ENCODE measurements around the gene NOP56. TPM values are rescaled to one million over a fixed set of nuclear protein-coding genes. Genes with fewer than 3 reads are reported as not detected.

Gene NOP56
- total and polyA plus RNA-seq, 2 experiments from 2014 or later = 123 to 149 TPM

- Histone ChIP-seq H3K9me3 (ENCODE audit: low read depth) (no peaks in the 10 kb centered on the region), H4K20me1 (ENCODE audit: insufficient read depth) (no peaks in the 10 kb centered on the region), H3K36me3 (ENCODE audit: low read depth) (no peaks in the 10 kb centered on the region), H3K79me2 (ENCODE audit: insufficient read depth) (no peaks in the 10 kb centered on the region), H2AFZ (no peak overlapping the region), H3K4me3 (no peak overlapping the region), H3K27me3 (replicated peaks; ENCODE audit: insufficient read depth) (peaks cover 48% of the 10 kb centered on the region), H3F3A (ENCODE audit: insufficient read depth) (0 out of 2 replicates have a peak, but pooled peaks cover 3% of the 10 kb centered on the region), H3K9ac (no peak overlapping the region), H3K9me2 (ENCODE audit: insufficient read depth) (no peaks in the 10 kb centered on the region), H3K27ac (no peak overlapping the region), H3K4me2 (ENCODE audit: unreplicated experiment) (no peak overlapping the region), H3K4me1 (ENCODE audit: insufficient read depth) (no peaks in the 10 kb centered on the region)
- WGBS, 2 experiments (ENCODE audit: low coverage in 1 of 2, low lambda C conversion rate in 2 of 2, missing lambda C conversion rate in 2 of 2) = 52 to 60% methylated on average over 3 of the region's 3 CpGs
- TF ChIP-seq EZH2phosphoT487 (IDR thresholded peaks at IDR 0.05; ENCODE audit: insufficient read depth, low read depth) = no peak
- TF ChIP-seq EZH2 (IDR thresholded peaks at IDR 0.05; ENCODE audit: insufficient read depth, poor library complexity, severe bottlenecking) = no peak
- peak; percentile 19 for DNase-seq
- in situ Hi-C loops (cut with MboI) = no loop called here
Measured at GRCh38 chr20:2619961-2620595, 32.4 kb upstream of the NOP56 start.

- H3K4me1 ChIP-seq (ENCODE audit: insufficient read depth) = 0 out of 2 replicates have a peak, but pooled peaks cover 8% of the 10 kb centered on the region
- no peak overlapping the region for H3K4me3 ChIP-seq
- DNase-seq = no peak
- H3K9ac ChIP-seq = no peak overlapping the region
- H3K27ac ChIP-seq = no peak overlapping the region
- no peak for TF ChIP-seq EZH2phosphoT487 (IDR thresholded peaks at IDR 0.05; ENCODE audit: insufficient read depth, low read depth)
- no peak for TF ChIP-seq EZH2 (IDR thresholded peaks at IDR 0.05; ENCODE audit: insufficient read depth, poor library complexity, severe bottlenecking)
- H3K4me2 ChIP-seq (ENCODE audit: unreplicated experiment) = no peak overlapping the region
- in situ Hi-C loops (cut with MboI) = no loop called here
- H3K9me3 ChIP-seq (ENCODE audit: low read depth) = no peaks in the 10 kb centered on the region
- no peaks in the 10 kb centered on the region for H3K79me2 ChIP-seq (ENCODE audit: insufficient read depth)
- peaks cover 22% of the 10 kb centered on the region for H3F3A ChIP-seq (ENCODE audit: insufficient read depth)
- peaks cover 26% of the 10 kb centered on the region; the same call in 1 of the 2 replicates for H3K27me3 ChIP-seq (replicated peaks; ENCODE audit: insufficient read depth)
- 14 to 15% methylated on average over 4 of the region's 4 CpGs for WGBS, 2 experiments (ENCODE audit: low coverage in 1 of 2, low lambda C conversion rate in 2 of 2, missing lambda C conversion rate in 2 of 2)
- H2AFZ ChIP-seq = no peak overlapping the region
- no peaks in the 10 kb centered on the region for H4K20me1 ChIP-seq (ENCODE audit: insufficient read depth)
- H3K36me3 ChIP-seq (ENCODE audit: low read depth) = no peaks in the 10 kb centered on the region
- H3K9me2 ChIP-seq (ENCODE audit: insufficient read depth) = no peaks in the 10 kb centered on the region
Measured at GRCh38 chr20:2624190-2624589, 28.2 kb upstream of the NOP56 start.

DNA sequence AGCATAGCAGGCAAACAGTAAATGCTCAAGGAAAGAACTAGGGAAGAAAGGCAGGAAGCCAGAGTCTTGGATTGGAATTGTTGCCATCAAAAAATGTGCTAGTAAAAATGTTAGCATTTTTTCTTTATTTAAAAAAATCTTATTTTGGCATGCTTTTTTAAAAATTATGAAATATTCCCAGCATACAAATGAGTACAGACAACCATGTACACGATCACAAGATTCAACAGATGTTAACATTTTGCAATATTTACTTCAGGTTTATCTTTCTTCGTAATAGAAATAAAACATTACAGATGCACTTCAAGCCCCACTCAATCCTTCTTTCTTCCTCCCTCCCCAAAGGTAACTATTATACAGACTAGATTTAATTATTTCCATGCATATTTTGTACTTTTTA is 27.4 kb upstream of the NOP56 start:
- WGBS, 2 experiments (ENCODE audit: low coverage in 1 of 2, low lambda C conversion rate in 2 of 2, missing lambda C conversion rate in 2 of 2) = 14 to 15% methylated on average over 2 of the region's 2 CpGs
- H3K4me1 ChIP-seq (ENCODE audit: insufficient read depth) = 0 out of 2 replicates have a peak, but pooled peaks cover 8% of the 10 kb centered on the region
- TF ChIP-seq EZH2phosphoT487 (IDR thresholded peaks at IDR 0.05; ENCODE audit: insufficient read depth, low read depth) (no peak), EZH2 (IDR thresholded peaks at IDR 0.05; ENCODE audit: insufficient read depth, poor library complexity, severe bottlenecking) (no peak)
- no peak overlapping the region for H3K27ac ChIP-seq
- H3K9ac ChIP-seq = no peak overlapping the region
- no peaks in the 10 kb centered on the region for H3K79me2 ChIP-seq (ENCODE audit: insufficient read depth)
- H3K36me3 ChIP-seq (ENCODE audit: low read depth) = no peaks in the 10 kb centered on the region
- no peak overlapping the region for H3K4me2 ChIP-seq (ENCODE audit: unreplicated experiment)
- no peak for DNase-seq
- no peak overlapping the region for H2AFZ ChIP-seq
- no peaks in the 10 kb centered on the region for H3K9me3 ChIP-seq (ENCODE audit: low read depth)
- H3K9me2 ChIP-seq (ENCODE audit: insufficient read depth) = no peaks in the 10 kb centered on the region
- in situ Hi-C loops (cut with MboI) = no loop called here
- peaks cover 19% of the 10 kb centered on the region for H3F3A ChIP-seq (ENCODE audit: insufficient read depth)
- no peak overlapping the region for H3K4me3 ChIP-seq
- H4K20me1 ChIP-seq (ENCODE audit: insufficient read depth) = no peaks in the 10 kb centered on the region
- peaks cover 26% of the 10 kb centered on the region; the same call in 1 of the 2 replicates for H3K27me3 ChIP-seq (replicated peaks; ENCODE audit: insufficient read depth)

DNA sequence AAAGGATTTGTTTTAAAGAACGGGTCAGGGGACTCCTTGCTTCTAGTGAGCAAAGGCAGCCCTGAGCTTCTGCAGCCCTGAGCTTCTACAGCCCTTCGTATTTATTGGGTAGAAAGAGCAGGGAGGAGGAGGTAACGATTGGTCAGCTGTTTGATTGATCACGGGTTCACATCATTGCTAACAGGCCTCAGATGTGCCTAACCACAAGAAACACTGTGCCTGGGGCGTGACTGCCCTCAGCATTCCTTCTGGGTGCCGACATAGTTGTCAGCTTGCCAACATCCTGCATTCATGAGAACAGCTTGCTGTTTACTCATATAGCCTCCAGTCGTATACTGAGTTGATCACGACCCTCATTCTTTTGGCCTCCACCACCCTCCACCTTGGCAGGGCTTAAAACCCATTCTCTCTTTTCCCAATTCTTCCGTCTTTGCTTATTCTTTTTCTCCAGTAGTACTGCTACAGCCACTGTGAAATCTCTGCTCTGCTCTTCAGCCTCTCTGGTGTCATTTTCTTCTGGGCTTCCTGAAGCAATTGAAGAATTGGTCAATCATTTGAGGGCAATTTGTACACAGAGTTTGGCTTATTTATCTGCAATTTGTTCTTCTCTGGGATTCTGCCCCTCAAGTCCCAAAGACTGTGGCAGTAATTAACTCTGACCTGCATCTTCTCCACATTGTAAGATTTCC is 25.4 kb upstream of the NOP56 start:
- Histone ChIP-seq H3K27me3 (replicated peaks; ENCODE audit: insufficient read depth) (peaks cover 25% of the 10 kb centered on the region; the same call in 1 of the 2 replicates), H2AFZ (peak overlapping the region; percentile 38; the same call in 1 of the 2 replicates), H3K9me3 (ENCODE audit: low read depth) (no peaks in the 10 kb centered on the region), H3K79me2 (ENCODE audit: insufficient read depth) (no peaks in the 10 kb centered on the region), H3K27ac (peak overlapping the region; percentile 32), H3K4me1 (ENCODE audit: insufficient read depth) (0 out of 2 replicates have a peak, but pooled peaks cover 8% of the 10 kb centered on the region), H3K4me2 (ENCODE audit: unreplicated experiment) (no peak overlapping the region), H3K9me2 (ENCODE audit: insufficient read depth) (no peaks in the 10 kb centered on the region), H3F3A (ENCODE audit: insufficient read depth) (peaks cover 18% of the 10 kb centered on the region), H4K20me1 (ENCODE audit: insufficient read depth) (no peaks in the 10 kb centered on the region), H3K36me3 (ENCODE audit: low read depth) (no peaks in the 10 kb centered on the region), H3K9ac (no peak overlapping the region), H3K4me3 (no peak overlapping the region)
- in situ Hi-C loops (cut with MboI) = no loop called here
- TF ChIP-seq EZH2 (IDR thresholded peaks at IDR 0.05; ENCODE audit: insufficient read depth, poor library complexity, severe bottlenecking) (no peak), EZH2phosphoT487 (IDR thresholded peaks at IDR 0.05; ENCODE audit: insufficient read depth, low read depth) (no peak)
- WGBS, 2 experiments (ENCODE audit: low coverage in 1 of 2, low lambda C conversion rate in 2 of 2, missing lambda C conversion rate in 2 of 2) = 14 to 16% methylated on average over 9 of the region's 9 CpGs
- DNase-seq = peak; percentile 81

Data from GM23248 (cell line).